ENCODE measurements around the gene UBL7.
"Not testable (repeated sequence)": the region's sequence is repeated elsewhere in the genome, so short reads cannot be mapped to it uniquely, and the experiment has no call there.

Gene UBL7

GRCh38 chr15:74463634-74464033 is 2.7 kb upstream of the UBL7 start:
- DNase-seq (ENCODE audit: low spot score): no peak

DNA sequence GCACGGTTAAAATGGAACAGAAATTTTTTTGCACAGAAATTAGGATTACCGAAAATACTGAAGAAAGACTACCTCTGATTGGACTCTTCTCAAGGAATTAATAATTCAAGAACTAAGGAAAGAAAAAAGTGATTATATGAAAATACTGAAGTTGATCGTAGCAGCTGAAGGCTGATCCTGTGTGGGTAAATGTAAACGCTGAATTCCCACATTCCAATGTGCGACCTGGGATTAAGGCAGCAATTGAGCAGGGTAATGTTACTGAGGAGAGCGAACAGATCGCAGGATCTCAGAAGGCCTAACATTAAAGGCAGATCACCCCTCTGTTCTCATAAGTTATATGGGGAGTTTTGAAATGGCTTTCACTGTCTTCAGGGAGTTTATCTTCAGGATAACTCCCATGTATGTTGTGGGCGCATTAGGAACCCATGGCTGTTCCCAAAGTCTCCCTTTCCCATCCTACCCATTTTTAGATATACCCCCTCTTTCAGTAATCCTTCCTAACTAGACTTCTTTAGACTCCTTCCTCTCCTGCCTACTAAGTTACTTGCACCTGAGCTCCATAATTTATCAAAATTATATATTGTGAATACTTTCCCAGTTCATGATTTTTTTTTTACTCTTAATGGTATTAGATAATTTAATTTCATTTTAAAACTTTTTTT is 1.0 kb upstream of the UBL7 start:
- DNase-seq (ENCODE audit: low spot score): no peak

- DNase-seq (ENCODE audit: low spot score): no peak
Observed at GRCh38 chr15:74460298-74460697, 662 bp downstream of the UBL7 start.

DNA sequence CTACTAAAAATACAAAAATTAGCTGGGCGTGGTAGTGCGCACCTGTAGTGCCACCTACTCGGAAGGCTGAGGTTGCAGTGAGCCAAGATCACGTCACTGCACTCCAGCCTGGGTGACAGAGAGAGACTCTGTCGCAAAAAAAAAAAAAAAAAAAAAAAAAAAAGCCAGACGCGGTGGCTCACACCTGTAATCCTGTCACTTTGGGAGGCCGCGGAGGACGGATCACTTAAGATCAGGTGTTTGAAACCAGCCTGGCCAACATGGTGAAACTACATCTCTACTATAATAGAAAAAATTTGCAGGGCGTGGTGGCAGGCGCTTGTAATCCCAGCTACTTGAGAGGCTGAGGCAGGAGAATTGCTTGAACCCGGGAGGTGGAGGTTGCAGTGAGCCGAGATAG is 1.2 kb downstream of the UBL7 start:
- DNase-seq (ENCODE audit: low spot score): not testable (repeated sequence)

- no peak for DNase-seq (ENCODE audit: low spot score)
Observed at GRCh38 chr15:74458473-74458872, 2.5 kb downstream of the UBL7 start.

DNA sequence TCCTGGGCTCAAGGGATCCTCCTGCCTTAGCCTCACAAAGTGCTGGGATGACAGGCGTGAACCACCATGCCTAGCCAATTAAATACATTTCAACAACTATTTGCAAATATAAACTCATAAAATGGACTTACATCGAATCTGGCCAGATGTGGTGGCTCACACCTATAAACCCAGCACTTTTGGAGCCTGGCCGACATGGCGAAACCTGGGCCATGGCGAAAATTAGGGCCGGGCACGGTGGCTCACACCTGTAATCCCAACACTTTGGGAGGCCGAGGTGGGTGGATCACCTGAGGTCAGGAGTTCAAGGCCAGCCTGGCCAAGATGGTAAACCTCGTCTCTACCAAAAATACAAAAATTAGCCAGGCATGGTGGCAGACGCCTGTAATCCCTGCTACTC is 3.9 kb downstream of the UBL7 start:
- DNase-seq (ENCODE audit: low spot score): not testable (repeated sequence)

DNA sequence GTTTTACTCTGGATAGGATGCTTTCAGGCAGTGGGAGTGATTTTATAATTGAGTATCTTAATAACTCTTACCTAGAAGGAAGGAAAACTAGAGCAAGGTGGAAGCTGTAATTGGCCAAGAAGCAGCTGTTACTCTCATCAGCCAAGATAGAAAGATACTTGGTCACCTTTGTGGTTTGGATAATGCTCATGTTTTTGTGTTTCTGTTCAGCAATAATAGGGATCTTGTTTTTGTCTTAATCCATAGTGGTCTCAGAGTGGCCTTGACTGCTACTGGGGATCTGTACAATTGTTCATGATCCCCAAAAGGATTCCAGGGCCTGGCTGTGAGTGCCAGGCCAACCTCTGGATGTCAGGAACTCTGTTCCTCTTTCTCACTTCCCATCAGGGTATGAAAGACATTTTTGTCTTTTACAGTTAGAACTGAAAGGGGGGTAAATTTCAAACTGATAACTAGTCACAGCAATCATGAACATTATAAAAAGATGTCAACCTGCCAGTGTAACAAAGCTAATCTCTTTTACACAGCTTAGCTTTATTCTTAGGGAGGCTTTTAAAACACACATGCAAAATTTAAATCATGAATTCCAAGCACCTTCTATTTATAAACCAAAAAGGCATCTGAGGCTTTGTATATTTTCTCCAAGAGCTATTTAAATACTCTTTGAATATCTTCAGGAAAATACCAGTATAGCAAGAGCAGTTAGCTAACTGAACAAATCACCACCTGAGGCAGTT is 6.0 kb downstream of the UBL7 start:
- no peak for DNase-seq (ENCODE audit: low spot score)

- DNase-seq (ENCODE audit: low spot score): no peak
Observed at GRCh38 chr15:74453925-74454763, 6.8 kb downstream of the UBL7 start.

- no peak for DNase-seq (ENCODE audit: low spot score)
Observed at GRCh38 chr15:74451861-74452835, 8.8 kb downstream of the UBL7 start.

DNA sequence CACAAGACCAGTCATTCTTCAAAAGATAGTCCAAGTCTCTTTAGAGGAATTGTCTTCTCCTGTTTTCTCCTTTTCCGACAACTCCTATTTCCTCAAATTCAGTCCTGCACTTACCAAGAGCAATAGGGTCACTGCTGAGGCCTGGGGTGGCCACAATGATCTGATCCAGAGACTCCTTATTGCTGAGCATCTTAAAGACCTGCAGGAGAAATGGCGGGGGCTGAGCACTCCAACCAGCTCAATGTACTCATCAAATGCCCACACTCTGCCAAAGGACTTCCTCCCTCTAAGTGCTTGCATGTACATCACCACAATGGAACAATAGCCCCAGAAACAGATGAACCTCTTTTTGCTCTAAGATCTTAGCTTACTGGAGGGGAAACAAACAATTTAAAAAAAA is 9.6 kb downstream of the UBL7 start:
- DNase-seq (ENCODE audit: low spot score): no peak

- DNase-seq (ENCODE audit: low spot score): no peak
Observed at GRCh38 chr15:74449643-74450205, 11.2 kb downstream of the UBL7 start.

DNA sequence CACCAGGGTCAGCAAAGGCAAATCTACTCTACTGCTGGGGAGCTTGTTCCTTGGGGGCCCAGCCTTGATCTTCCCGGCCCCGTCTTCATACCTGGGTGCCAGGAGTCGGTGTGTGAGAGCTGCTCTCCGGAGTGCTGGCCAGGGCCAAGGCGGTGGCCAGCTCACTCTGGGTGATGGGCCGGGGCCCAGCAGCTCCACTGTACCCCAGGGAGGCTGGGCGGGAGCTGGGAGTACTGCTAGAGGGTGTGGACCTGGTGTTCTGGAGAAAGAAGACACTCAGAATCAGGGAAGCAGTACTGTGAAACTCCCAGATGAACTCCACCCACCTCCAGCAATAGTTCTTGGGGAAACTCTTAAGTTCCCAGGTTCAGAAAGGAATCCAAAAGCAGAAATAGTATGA is 11.9 kb downstream of the UBL7 start:
- DNase-seq (ENCODE audit: low spot score): no peak

DNA sequence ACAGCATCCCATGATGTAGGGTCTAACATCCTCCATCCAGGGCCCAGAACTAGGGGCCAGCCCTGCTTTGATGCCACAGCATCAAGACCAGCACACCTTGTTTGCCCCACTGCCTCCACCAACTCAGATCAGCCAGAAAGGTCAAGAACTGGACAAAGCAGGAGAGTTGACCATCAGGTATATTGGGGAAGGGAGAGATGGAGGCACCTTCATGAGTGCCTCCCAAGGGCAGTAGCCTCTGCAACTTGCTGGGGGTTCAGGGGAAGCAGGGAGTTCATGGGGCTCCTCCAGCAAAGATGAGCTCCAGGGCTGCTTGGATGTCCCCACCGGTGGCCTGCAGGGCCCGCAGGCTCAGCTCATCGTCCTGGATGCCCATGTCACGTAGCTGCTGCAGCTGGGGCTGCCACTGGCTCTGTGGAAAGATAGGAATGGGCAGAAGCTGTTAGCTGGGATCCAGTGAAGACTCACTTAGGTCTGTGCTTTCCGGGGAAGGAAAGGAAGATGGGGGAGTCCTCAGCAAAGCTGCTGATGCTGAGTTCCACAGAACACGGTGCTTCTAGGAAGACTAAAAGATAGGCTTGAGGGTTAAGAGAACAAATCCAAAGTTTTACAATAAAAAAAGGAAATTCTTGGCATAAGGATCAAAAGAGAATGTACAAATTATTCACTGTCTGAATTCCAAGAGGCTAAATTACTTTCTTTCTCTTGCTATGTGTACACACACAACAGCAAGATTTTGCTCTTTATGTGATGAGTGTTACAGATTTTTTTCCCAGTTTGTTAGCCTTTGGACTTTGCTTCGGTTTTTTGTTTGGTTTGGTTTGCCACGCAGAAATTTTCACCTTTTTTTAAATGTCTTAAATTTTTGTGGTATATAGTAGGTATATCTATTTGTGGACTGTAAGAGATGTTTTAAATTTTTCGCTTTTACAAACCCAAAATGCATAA is 14.9 kb downstream of the UBL7 start:
- DNase-seq (ENCODE audit: low spot score): no peak

DNA sequence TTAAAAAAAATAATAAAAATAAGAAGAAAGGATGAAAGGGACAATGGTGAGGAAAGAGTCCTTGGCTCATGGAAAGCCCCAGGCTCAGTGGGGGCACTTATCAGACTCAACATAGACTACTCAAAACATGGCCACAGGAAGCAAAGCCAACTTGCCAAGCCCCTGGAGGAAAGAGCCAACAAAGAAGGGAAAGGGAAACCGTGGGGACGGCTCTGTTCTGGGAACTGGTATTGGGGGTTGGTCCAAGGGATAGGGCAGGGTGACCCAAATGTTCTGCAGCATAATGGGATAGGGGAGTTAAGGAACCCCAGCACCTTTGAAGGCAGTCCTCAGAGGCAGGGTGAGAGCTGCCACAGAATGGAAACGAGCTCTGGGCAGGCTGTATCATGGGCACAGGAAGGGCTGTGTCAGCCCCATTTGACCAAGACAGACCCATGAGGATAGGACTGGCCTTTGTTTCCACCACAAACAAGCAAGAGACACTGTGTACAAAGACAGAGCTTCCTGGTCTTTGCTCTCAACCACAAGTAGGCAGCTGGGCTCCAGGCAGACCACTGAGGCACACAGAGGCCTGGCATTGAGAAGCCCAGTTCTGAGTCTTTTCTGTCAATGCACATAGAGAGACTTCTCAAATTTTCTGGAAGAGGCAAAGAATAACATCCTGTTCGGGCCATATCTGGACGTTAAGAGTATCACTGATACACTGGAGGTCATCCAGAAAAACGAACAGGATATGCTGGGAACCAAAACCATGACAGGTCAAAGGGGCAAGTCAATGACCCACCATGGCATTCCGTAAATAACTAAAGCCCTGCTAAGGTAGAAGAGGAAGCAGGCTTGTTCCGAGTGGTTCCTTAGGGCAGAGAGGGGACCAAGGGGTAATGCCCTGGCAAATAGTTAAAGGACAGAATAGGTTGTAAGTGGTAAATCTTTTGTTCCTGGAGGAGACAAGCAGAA is 16.6 kb downstream of the UBL7 start:
- no peak for DNase-seq (ENCODE audit: low spot score)

GRCh38 chr15:74443100-74443909 is 17.7 kb downstream of the UBL7 start:
- DNase-seq (ENCODE audit: low spot score): no peak

DNA sequence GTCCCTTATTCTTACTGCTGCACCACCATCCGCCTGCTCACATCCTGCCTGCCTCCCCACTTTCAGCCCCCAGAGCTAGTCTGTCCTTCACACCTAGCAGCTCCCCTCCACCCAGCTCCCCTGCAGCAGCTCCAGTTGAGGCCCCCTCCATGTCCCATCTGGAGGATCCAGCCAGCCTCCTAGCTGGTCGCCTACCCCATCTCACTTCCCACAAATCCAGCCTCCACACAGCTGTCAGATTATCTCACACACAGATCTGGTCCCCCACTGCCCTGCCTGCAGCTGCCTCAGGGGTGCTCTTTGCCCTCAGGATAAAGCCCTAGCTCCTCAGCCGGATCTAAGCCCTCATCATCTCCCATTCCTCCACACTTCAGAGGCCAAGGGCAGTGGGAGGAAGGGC is 18.4 kb downstream of the UBL7 start:
- no peak for DNase-seq (ENCODE audit: low spot score)

DNA sequence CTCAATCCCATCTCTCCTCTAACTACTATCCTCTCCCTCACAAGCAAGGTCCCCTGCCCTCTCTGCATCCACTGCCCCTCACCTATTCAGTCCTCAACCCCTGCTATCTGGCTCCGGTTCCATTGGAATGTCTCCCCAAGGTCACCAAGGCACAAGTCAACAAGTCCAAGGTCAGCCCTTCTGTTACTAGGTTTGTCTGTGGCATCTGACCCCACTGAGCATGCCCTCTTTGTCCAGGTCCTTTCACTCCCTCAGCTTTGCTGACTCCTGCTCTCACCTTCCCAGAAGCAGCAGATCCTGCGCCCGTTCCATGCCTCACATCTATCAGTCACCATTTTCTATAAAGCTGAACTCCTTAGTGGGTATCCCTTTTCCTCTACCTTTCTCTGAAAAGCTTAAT is 18.9 kb downstream of the UBL7 start:
- no peak for DNase-seq (ENCODE audit: low spot score)

DNA sequence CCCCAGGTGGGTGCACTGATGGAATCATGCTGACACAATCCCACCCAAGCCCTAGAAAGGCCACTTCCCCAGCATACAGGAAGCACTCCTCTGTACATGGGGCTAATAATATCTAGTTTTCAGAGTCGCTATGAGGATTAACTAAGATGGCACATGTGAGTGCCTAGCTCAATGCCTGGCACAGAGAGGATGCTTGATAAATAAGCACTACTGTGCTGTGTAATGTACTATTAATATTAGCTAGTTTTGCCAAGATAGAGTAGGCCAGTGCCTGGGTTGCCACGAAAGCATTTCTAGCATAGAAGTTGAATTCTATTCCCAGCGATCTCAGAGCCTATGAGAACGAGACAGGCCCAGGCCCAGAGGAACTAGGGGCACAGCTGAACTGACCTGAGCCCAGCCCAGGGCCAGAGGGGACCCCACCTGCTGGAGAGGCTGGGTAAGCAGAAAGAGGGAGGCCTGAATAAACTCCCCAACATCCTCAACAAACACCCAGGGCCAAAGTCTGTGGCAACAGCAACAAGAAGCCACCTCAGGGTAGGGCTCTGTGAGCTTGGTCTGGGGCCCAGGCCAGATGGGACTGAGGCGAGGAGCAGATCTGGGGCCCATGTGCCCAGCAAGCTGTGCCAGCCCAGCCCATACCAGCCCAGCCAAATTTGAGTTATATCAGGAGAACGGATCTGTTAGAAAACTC is 19.6 kb downstream of the UBL7 start:
- DNase-seq (ENCODE audit: low spot score): no peak

Measured in COLO829 (cell line).